Measurements from ENCODE around the gene TCHP.

Gene TCHP

GRCh38 chr12:109967383-109968031 is 67.4 kb downstream of the TCHP start:
- peak; percentile 38 for DNase-seq
